GM18870 (cell line): ENCODE measurements around the gene LCN1.

Experiments used
- ATAC-seq: cut with Tn5 transposase; IDR thresholded peaks from one replicate; pipeline ENCODE4 v1.9.1; 2021; ENCODE audit warnings: moderate library complexity; ENCODE audit not compliant: unreplicated experiment

Gene LCN1

GRCh38 chr9:135520916-135521607, at the start of gene LCN1:
LCN1 (plus strand) TSS chr9:135521440; CDS start chr9:135521498, 58 bp downstream.
- ATAC-seq = no peak

- ATAC-seq = no peak
These were observed 49.2 kb upstream of the LCN1 start for GRCh38 chr9:135471791-135472640.

GRCh38 chr9:135473972-135474543, 47.2 kb upstream of the LCN1 start:
- no peak for ATAC-seq

- no peak for ATAC-seq
These were observed 46.3 kb upstream of the LCN1 start for GRCh38 chr9:135474915-135475314.

- no peak for ATAC-seq
These were observed 44.5 kb upstream of the LCN1 start for GRCh38 chr9:135476561-135477355.

- ATAC-seq = no peak
These were observed 43.0 kb upstream of the LCN1 start for GRCh38 chr9:135478191-135478590.

GRCh38 chr9:135478829-135479468, 42.3 kb upstream of the LCN1 start:
- ATAC-seq = no peak

- no peak for ATAC-seq
These were observed 41.7 kb upstream of the LCN1 start, which contains the start of gene PPP1R26 for GRCh38 chr9:135479469-135480052. PPP1R26 (plus strand) TSS chr9:135479782; CDS start chr9:135484511, 4,729 bp downstream.

GRCh38 chr9:135480071-135480939, 40.9 kb upstream of the LCN1 start:
- no peak for ATAC-seq

GRCh38 chr9:135480940-135481310, 40.3 kb upstream of the LCN1 start:
- ATAC-seq = no peak

- ATAC-seq = no peak
These were observed 39.1 kb upstream of the LCN1 start for GRCh38 chr9:135482015-135482754.

GRCh38 chr9:135484460-135485277, 36.6 kb upstream of the LCN1 start:
- no peak for ATAC-seq

GRCh38 chr9:135485385-135485784, 35.9 kb upstream of the LCN1 start:
- ATAC-seq = no peak

- ATAC-seq = no peak
These were observed 35.4 kb upstream of the LCN1 start for GRCh38 chr9:135485832-135486231.

- no peak for ATAC-seq
These were observed 34.8 kb upstream of the LCN1 start for GRCh38 chr9:135486267-135487065.

- ATAC-seq = no peak
These were observed 33.8 kb upstream of the LCN1 start for GRCh38 chr9:135487281-135488012.
